ENCODE data around the gene FAM163B. TPM values are rescaled to one million over a fixed set of nuclear protein-coding genes. Genes with fewer than 3 reads are reported as not detected.

Gene FAM163B
- total and polyA plus RNA-seq, 2 experiments from 2014 or later = 0.60 to 1.3 TPM

- TF ChIP-seq, protein P1, sequence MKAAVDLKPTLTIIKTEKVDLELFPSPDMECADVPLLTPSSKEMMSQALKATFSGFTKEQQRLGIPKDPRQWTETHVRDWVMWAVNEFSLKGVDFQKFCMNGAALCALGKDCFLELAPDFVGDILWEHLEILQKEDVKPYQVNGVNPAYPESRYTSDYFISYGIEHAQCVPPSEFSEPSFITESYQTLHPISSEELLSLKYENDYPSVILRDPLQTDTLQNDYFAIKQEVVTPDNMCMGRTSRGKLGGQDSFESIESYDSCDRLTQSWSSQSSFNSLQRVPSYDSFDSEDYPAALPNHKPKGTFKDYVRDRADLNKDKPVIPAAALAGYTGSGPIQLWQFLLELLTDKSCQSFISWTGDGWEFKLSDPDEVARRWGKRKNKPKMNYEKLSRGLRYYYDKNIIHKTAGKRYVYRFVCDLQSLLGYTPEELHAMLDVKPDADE (IDR thresholded peaks at IDR 0.05) = no peak
- TF ChIP-seq REST (IDR thresholded peaks at IDR 0.05; ENCODE audit: unreplicated experiment) = no peak
- no peak for TF ChIP-seq EZH2 (IDR thresholded peaks at IDR 0.05; ENCODE audit: low read depth, unreplicated experiment)
- no peak for TF ChIP-seq JUNB (IDR thresholded peaks at IDR 0.05; ENCODE audit: unreplicated experiment)
- TF ChIP-seq NANOG (IDR thresholded peaks at IDR 0.05; ENCODE audit: borderline replicate concordance) = no peak
- TF ChIP-seq ZNF114 (CRISPR knock-in tag; IDR thresholded peaks at IDR 0.05) = no peak
- no peak for TF ChIP-seq CREB1 (CRISPR knock-in tag; IDR thresholded peaks at IDR 0.05; ENCODE audit: low read depth)
- TF ChIP-seq, protein P2, sequence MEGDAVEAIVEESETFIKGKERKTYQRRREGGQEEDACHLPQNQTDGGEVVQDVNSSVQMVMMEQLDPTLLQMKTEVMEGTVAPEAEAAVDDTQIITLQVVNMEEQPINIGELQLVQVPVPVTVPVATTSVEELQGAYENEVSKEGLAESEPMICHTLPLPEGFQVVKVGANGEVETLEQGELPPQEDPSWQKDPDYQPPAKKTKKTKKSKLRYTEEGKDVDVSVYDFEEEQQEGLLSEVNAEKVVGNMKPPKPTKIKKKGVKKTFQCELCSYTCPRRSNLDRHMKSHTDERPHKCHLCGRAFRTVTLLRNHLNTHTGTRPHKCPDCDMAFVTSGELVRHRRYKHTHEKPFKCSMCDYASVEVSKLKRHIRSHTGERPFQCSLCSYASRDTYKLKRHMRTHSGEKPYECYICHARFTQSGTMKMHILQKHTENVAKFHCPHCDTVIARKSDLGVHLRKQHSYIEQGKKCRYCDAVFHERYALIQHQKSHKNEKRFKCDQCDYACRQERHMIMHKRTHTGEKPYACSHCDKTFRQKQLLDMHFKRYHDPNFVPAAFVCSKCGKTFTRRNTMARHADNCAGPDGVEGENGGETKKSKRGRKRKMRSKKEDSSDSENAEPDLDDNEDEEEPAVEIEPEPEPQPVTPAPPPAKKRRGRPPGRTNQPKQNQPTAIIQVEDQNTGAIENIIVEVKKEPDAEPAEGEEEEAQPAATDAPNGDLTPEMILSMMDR (conservative IDR thresholded peaks at IDR 0.05; ENCODE audit: low read depth in 2 of 2) = no peak
- no peak for TF ChIP-seq STAT1 (IDR thresholded peaks at IDR 0.05; ENCODE audit: unreplicated experiment)
Measured at GRCh38 chr9:133536536-133536935, 72.7 kb downstream of the FAM163B start (continued).

GRCh38 chr9:133536080-133536479 is 73.1 kb downstream of the FAM163B start:
- H3F3A ChIP-seq (replicated peaks; ENCODE audit: low read depth) = 0 out of 2 replicates have a peak, but pooled peaks cover 4% of the 10 kb centered on the region
- no peak for TF ChIP-seq STAT1 (IDR thresholded peaks at IDR 0.05; ENCODE audit: unreplicated experiment)
- TF ChIP-seq EZH2 (IDR thresholded peaks at IDR 0.05; ENCODE audit: low read depth, unreplicated experiment) = no peak
- TF ChIP-seq, protein P3, sequence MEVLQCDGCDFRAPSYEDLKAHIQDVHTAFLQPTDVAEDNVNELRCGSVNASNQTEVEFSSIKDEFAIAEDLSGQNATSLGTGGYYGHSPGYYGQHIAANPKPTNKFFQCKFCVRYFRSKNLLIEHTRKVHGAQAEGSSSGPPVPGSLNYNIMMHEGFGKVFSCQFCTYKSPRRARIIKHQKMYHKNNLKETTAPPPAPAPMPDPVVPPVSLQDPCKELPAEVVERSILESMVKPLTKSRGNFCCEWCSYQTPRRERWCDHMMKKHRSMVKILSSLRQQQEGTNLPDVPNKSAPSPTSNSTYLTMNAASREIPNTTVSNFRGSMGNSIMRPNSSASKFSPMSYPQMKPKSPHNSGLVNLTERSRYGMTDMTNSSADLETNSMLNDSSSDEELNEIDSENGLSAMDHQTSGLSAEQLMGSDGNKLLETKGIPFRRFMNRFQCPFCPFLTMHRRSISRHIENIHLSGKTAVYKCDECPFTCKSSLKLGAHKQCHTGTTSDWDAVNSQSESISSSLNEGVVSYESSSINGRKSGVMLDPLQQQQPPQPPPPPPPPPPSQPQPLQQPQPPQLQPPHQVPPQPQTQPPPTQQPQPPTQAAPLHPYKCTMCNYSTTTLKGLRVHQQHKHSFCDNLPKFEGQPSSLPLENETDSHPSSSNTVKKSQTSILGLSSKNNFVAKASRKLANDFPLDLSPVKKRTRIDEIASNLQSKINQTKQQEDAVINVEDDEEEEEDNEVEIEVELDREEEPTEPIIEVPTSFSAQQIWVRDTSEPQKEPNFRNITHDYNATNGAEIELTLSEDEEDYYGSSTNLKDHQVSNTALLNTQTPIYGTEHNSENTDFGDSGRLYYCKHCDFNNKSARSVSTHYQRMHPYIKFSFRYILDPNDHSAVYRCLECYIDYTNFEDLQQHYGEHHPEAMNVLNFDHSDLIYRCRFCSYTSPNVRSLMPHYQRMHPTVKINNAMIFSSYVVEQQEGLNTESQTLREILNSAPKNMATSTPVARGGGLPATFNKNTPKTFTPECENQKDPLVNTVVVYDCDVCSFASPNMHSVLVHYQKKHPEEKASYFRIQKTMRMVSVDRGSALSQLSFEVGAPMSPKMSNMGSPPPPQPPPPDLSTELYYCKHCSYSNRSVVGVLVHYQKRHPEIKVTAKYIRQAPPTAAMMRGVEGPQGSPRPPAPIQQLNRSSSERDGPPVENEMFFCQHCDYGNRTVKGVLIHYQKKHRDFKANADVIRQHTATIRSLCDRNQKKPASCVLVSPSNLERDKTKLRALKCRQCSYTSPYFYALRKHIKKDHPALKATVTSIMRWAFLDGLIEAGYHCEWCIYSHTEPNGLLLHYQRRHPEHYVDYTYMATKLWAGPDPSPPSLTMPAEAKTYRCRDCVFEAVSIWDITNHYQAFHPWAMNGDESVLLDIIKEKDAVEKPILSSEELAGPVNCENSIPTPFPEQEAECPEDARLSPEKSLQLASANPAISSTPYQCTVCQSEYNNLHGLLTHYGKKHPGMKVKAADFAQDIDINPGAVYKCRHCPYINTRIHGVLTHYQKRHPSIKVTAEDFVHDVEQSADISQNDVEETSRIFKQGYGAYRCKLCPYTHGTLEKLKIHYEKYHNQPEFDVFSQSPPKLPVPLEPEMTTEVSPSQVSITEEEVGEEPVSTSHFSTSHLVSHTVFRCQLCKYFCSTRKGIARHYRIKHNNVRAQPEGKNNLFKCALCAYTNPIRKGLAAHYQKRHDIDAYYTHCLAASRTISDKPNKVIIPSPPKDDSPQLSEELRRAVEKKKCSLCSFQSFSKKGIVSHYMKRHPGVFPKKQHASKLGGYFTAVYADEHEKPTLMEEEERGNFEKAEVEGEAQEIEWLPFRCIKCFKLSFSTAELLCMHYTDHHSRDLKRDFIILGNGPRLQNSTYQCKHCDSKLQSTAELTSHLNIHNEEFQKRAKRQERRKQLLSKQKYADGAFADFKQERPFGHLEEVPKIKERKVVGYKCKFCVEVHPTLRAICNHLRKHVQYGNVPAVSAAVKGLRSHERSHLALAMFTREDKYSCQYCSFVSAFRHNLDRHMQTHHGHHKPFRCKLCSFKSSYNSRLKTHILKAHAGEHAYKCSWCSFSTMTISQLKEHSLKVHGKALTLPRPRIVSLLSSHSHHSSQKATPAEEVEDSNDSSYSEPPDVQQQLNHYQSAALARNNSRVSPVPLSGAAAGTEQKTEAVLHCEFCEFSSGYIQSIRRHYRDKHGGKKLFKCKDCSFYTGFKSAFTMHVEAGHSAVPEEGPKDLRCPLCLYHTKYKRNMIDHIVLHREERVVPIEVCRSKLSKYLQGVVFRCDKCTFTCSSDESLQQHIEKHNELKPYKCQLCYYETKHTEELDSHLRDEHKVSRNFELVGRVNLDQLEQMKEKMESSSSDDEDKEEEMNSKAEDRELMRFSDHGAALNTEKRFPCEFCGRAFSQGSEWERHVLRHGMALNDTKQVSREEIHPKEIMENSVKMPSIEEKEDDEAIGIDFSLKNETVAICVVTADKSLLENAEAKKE (CRISPR knock-in tag; IDR thresholded peaks at IDR 0.05) = no peak
- no peak for TF ChIP-seq EZH2phosphoT487 (IDR thresholded peaks at IDR 0.05; ENCODE audit: unreplicated experiment)
- no peak for TF ChIP-seq JUNB (IDR thresholded peaks at IDR 0.05; ENCODE audit: unreplicated experiment)
- no peak for TF ChIP-seq ZNF331 (CRISPR knock-in tag; IDR thresholded peaks at IDR 0.05; ENCODE audit: low read depth)

More at GRCh38 chr9:133536080-133536479, 73.1 kb downstream of the FAM163B start:
- Histone ChIP-seq H3K27ac (ENCODE audit: low read depth) (no peak overlapping the region), H3K9me2 (ENCODE audit: insufficient read depth) (no peaks in the 10 kb centered on the region), H3K27me3 (ENCODE audit: insufficient read depth) (peaks cover 9% of the 10 kb centered on the region; the same call in 1 of the 2 replicates), H3K4me2 (no peak overlapping the region), H3K4me3 (no peak overlapping the region), H4K20me1 (replicated peaks; ENCODE audit: insufficient read depth) (no peaks in the 10 kb centered on the region), H2AFZ (no peak overlapping the region), H3K4me1 (ENCODE audit: insufficient read depth) (peaks cover 10% of the 10 kb centered on the region; the same call in 1 of the 2 replicates), H3K36me3 (ENCODE audit: insufficient read depth) (no peaks in the 10 kb centered on the region), H3K79me2 (replicated peaks; ENCODE audit: insufficient read depth) (no peaks in the 10 kb centered on the region)
- Mint-ChIP-seq H3K9me3 (no peaks in the 10 kb centered on the region), H3K27me3 (ENCODE audit: insufficient read depth, low read depth, poor library complexity) (peaks cover 24% of the 10 kb centered on the region), H3K4me3 (no peak overlapping the region), H3K27ac (no peak overlapping the region), H3K36me3 (ENCODE audit: low read depth) (no peaks in the 10 kb centered on the region), H3K4me1 (peaks cover 29% of the 10 kb centered on the region)
- DNase-seq (ENCODE audit: low spot score) = no peak
- no peak for ATAC-seq
